HG02610 (cell line): ENCODE measurements around the gene FRMPD3.
"Not testable (repeated sequence)": the region's sequence is repeated elsewhere in the genome, so short reads cannot be mapped to it uniquely, and the experiment has no call there.

Source experiments
- ATAC-seq: cut with Tn5 transposase; IDR thresholded peaks from one replicate; pipeline ENCODE4 v1.9.1; 2021; ENCODE audit warnings: mild to moderate bottlenecking, moderate library complexity; ENCODE audit not compliant: unreplicated experiment

Gene FRMPD3

DNA sequence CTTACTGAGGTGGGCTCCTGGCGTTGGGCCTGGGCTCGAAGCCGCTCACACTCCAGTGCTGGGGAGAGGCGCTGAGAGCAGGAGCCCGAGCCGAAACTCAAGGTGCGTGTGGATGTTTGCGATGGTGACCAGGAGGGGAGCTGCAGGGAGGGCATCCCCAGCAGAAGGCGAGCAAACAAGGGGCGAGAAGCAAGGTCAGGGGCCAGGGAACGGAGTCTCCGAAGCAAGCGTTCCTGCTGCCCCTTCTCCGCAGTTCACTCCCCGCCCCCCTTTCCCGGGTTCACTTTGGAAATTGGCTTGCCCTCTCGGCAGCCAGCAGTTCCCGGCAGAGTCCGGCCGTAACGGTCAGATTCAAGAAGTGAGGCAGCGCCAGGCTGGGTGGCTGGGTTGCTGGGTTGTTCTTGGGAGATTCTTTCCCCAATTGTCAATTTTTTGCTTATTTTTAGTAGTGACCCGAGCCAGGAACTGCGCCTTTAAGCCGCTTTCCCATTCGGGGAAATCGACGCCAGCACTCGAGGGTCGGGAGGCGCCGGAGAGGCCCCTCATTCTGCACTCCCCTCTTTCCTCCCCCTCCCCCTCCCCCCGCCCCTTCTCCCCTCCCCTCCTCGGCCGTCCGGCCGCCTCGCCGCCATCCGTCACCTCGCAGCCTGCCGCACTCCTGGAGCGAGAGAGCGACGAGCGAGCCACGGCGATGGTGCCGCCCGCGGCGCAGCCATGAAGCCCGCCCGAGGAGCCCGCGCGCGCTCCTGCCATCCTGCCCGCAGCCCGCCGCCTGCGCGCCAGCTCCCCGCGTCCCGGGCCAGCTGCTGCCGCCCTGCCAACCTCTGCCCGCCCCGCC, at the start of gene FRMPD3:
TSS of gene FRMPD3 (plus strand) at position 655 of the 838 bp plus-strand sequence. CDS start 76,937 bp downstream, outside the sequence.
- no peak for ATAC-seq

DNA sequence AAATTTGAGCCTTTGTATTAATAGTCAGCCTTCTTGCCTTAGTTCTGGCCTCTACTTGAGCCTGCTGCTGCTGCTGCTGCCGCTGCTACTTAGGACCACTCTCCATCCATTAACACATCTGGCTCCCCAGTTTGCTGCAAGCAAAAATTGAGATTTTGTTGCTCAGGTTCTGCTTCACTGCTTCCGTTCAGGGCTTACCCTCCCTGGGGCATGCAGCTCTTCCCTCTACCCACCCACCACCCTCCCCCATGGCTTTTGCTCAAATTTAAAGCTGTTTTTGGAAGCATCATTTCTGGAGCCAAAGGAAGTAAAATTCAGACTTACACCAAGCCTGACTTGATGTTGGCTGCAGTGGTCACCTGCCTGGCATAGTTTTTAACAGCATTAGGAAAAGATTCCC, 28.9 kb upstream of the FRMPD3 start:
- ATAC-seq, result no peak

GRCh38 chrX:107421337-107421861, 28.1 kb upstream of the FRMPD3 start:
- ATAC-seq, result no peak

DNA sequence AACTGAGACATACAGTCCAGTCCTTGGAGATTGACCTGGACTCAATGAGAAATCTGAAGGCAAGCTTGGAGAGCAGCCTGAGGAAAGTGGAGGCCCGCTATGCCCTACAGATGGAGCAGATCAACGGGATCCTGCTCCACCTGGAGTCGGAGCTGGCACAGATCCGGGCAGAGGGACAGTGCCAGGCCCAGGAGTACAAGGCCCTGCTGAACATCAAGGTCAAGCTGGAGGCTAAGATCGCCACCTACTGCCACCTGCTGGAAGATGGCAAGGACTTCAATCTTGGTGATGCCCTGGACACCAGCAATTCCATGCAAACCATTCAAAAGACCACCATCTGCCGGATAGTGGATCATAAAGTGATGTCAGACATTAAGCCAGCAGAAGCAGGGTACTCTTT, 20.4 kb upstream of the FRMPD3 start:
- no peak for ATAC-seq

- no peak for ATAC-seq
Observed at GRCh38 chrX:107440187-107440586, 9.3 kb upstream of the FRMPD3 start.

DNA sequence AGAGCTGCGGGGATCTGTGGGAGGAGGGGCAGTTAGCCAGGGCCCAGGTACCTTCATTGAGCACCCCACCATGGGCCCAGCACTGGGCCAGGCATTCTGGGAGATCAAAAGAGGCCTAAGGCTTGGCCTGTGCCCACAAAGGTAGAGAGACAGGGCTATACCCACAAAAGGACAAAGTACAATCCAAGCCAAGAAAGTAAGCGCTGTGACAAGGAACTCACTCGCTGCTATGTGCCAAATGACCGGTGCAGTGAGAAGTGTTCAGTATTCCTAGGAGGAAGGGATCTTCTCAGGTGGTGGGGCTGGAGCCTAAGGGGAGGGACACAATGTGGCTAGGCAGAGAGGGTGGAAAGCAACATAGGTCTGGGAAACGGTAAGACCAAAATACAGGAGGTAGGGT, 8.8 kb upstream of the FRMPD3 start:
- ATAC-seq, result no peak

DNA sequence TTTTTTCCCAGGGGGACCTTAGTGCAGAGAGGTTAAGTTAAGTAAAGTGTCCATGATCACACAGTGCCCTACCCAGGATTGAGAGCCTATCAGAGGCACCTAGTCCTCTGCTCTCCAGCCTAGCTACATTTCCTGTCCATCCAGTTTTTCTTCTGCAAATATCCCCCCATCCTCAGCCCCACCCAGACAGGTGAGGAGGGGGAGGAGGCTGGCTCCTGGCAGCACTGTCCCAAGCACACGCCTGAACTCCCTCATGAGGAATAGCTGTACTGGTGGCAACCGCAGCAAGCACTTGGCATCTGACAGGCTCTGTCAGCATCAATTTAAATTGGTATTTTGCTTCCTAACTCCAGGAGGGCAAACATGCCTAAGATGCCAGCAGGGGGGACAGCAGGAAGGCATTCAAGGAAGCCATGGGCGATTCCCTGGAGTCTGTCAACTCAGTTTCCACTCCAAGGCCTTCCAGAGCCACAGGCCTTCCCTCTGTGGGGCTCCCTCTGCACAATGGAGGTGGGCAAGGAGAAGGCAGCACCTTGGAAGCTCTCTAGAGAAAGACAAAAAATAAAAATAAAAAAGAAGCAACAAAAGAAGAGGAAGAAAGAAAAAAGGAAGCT, 6.4 kb upstream of the FRMPD3 start:
- ATAC-seq, result no peak

GRCh38 chrX:107445146-107445545, 4.3 kb upstream of the FRMPD3 start:
- ATAC-seq, result no peak

GRCh38 chrX:107445631-107446030, 3.8 kb upstream of the FRMPD3 start:
- ATAC-seq, result no peak

GRCh38 chrX:107447642-107448041, 1.8 kb upstream of the FRMPD3 start:
- no peak for ATAC-seq

DNA sequence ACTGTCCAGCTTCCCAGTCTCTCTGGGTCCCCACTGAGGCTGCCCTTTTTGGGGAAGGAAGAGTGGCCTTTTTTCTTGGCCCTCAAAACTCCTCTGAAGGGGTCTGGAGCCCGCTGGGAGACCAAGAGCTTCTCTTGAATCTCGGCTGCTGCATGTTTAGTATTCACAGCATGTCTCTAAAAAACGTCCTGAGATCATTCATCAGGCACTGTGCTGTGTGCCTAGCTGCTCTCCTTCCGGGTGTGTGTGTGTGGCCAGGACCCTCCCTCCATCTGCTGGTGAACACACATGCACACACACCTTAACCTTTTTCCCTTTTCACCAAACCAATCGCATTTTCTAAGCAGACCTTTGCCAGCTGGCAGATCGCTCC, 841 bp upstream of the FRMPD3 start:
- ATAC-seq, result no peak

DNA sequence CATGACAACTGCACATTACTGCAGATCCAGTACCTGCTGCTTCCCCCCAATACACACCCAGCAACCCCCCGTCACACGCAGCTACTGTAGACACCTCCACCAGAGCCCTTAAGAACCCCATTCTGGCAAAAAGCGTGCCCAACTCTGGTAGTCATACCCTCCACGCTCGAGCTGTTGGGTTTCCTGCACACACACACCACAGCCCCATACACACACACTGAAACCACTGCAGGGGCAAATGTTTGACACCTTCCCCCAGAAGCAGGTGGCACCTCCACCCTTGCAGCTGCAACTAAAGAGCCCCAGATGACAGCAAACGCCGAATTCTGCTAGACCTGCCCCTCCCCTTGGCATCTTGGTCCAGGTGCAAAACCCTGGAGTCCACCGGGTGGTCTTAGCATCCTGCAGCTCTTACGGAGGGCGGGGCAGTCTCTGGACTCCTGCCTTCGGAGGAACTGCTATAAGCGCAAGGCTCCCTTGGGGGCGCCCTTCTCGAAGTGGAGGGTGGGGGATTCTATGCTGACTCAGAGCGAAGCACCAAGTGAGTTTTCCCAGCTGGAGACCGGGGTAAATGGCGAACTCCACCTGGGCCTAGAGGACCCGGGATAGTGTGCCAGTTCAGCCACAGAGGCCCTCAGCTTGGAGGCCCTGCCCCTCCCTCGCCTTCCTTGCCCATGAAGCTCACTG, 1.5 kb downstream of the FRMPD3 start:
- no peak for ATAC-seq

DNA sequence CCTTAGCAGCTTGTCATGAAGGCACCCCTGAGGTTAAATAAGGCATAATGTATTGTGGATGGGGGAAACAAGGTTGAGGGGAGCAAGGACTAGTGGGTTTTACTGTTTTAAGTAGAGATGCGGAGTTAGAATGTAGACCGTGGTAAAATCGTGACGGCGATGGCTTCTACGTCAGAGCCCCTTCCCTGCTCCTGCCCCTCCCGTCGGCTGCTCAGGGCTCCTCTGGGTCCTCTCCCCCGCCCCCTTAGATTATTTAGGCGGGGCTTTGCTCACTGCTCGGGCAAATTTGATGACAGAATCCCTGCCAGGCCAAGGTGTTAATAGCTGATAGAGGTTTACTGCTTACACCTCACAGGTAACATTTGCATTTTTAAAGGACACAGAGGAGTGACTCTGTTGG, 2.3 kb downstream of the FRMPD3 start:
- no peak for ATAC-seq

DNA sequence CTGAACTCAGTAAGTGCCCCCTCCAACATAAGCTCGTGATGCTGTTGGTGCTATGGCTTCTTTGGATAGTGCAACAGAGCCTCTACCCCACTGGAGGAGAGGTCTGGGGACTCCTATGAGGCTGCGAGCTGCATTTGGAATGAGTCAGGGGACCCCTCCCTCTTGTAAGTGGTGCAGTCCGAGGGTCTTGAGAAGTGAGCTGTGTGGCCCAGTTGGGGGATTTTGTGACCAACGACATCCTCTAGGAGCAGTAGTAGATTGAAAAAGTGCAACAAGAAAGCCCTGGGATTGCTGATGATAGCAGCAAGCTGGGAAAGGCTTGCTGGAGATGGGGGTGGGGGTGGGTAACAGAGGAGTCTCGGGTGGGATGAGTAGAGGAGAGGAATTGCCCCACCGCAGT, 3.1 kb downstream of the FRMPD3 start:
- ATAC-seq, result no peak

GRCh38 chrX:107454302-107454701, 4.8 kb downstream of the FRMPD3 start:
- ATAC-seq, result peak; percentile 99

- ATAC-seq, result no peak
Observed at GRCh38 chrX:107457289-107457688, 7.8 kb downstream of the FRMPD3 start.

DNA sequence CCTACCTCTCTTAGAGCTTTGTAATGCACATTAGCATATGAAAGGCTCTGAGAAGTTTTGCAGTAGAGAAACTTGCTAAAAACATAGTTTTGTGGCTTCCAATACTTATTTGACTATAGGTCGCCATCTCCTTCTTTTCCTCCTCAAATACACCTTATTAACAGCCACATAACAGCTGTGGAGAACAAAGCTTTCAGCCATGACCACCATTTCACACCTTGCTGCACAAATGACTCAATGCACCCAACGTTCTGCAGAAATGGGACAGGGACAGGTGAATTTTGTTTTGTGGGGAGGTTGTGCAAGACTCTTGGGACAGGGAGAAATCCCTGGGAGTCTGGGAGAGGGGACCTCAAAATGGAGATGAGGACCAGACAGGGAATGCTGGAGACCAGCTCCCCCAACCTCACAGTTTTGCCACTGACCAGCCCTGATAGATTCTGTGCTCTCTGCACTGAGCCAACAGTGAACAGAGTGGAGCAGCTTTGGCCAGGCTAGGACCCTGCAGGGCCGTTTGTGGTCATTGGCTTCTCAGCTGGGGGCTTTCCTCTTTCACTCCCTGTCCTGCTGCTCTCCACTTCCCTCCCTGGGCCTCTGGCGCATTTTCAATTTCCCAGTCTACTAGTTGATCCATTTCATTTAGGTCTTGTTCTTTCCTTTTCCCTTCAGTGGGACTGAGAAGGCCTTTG, 16.6 kb downstream of the FRMPD3 start:
- ATAC-seq, result peak; percentile 93

DNA sequence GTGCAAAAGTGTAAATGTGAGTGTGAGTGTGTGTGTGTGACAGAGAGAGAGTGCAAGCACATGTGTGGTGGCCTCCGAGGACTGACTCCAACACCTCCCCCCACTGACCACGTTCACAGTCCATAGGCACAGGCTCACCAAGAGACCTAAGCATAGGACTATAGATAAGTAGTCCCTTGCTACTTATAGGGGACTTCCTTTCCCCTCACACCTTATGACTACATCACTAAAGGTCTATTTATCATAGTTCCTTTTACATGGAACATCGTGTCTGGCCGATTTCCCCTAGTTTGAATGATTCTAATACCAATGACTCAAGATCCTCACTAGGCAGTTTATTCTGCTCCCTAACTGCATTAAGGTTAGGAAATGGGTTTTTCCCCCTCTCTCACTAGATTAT, 17.8 kb downstream of the FRMPD3 start:
- ATAC-seq, result no peak

DNA sequence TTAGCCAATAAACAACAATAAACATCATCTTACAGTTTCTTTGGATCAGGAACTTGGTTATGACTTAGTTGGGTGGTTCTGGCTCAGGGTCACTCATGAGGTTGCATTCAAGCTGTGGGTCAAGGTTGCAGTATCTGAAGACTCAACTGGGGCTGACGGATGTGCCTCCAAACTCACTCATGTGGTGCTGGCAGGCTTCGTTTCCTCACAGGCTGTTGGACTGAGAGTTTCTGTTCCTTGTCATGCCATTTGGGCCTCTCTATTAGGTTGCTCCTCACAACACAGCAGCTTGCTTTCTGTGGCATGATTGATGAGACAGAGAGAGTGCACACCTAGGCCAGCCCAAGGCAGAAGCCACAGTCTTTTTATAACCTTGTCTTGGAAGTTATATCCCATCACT, 20.7 kb downstream of the FRMPD3 start:
- ATAC-seq, result no peak

- ATAC-seq, result no peak
Observed at GRCh38 chrX:107470971-107471370, 21.5 kb downstream of the FRMPD3 start.

DNA sequence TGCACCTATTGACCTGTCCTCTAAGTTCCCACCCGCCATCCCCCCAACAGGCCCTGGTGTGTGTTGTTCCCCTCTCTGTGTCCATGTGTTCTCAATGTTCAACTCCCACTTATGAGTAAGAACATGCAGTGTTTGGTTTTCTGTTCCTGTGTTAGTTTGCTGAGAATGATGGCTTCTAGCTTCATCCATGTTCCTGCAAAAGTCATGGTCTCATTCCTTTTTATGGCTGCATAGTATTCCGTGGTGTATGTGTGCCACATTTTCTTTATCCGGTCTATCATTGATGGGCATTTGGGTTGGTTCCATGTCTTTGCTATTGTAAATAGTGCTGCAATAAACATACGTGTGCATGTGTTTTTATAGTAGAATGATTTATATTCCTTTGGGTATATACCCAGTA, 22.0 kb downstream of the FRMPD3 start:
- ATAC-seq, result not testable (repeated sequence)
